ENCODE measurements around the gene SPRR1A. TPM values are rescaled to one million over a fixed set of nuclear protein-coding genes. Genes with fewer than 3 reads are reported as not detected.

Gene SPRR1A
- total RNA-seq, 2 donors from 2014 or later = not detected

DNA sequence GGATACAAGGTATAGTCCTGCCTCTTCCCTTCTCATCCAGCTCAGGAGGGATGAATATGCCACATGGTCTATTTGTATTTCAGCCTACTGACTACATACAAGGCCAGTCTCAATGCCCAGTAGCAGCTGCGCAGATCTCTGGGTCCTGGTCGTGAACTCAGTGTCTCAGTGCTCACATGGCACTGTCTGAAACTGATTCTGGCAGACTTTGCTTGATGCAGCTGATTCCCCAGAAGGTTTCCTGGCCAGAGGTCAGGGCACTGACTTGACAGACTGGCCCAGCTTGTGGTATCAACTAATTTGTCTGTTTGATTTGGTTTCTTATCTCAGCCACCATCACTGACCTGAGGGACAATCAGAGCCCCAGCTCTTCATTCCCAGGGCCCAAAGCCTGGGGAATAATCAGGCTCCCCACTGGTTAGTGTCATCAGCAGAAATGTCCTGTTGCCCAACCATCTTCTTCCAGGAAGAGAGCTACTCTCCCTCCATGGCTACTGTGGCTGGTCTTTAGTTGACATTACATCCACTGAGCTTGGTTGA is 20.9 kb upstream of the SPRR1A start:
- no peaks in the 10 kb centered on the region for H3K4me1 ChIP-seq
- no peaks in the 10 kb centered on the region for H3K27me3 ChIP-seq
- intact Hi-C loops (cut with DNase I) = no loop called here
- H3K9me3 ChIP-seq = no peaks in the 10 kb centered on the region
- no peak overlapping the region for H3K27ac ChIP-seq
- no peak overlapping the region for H3K4me3 ChIP-seq
- H3K36me3 ChIP-seq (replicated peaks in 1 of 2; ENCODE audit: insufficient read depth in 1 of 2, low read depth in 2 of 2) = no peaks in the 10 kb centered on the region
- ATAC-seq = no peak
- TF ChIP-seq CTCF (IDR thresholded peaks at IDR 0.05) (no peak), POLR2A (IDR thresholded peaks at IDR 0.05) (no peak)
- no peak for DNase-seq
- WGBS, 2 donors = 73 to 75% methylated on average over 2 of the region's 2 CpGs

- DNase-seq (no peak), ATAC-seq (no peak)
- TF ChIP-seq CTCF (IDR thresholded peaks at IDR 0.05) (no peak), POLR2A (IDR thresholded peaks at IDR 0.05) (no peak)
- intact Hi-C loops (cut with DNase I) = no loop called here
- no peak overlapping the region for H3K4me3 ChIP-seq
- no peak overlapping the region for H3K27ac ChIP-seq
- H3K27me3 ChIP-seq = no peaks in the 10 kb centered on the region
- no peaks in the 10 kb centered on the region for H3K36me3 ChIP-seq (replicated peaks in 1 of 2; ENCODE audit: insufficient read depth in 1 of 2, low read depth in 2 of 2)
- WGBS, 2 donors = 64 to 67% methylated on average over 1 of the region's 1 CpG
- H3K4me1 ChIP-seq = no peaks in the 10 kb centered on the region
- H3K9me3 ChIP-seq = no peaks in the 10 kb centered on the region
These were observed 19.3 kb upstream of the SPRR1A start for GRCh38 chr1:152964536-152964935.

GRCh38 chr1:152965853-152966252 is 18.0 kb upstream of the SPRR1A start:
- whole genome bisulfite sequencing, 2 donors = 67 to 69% methylated on average over 4 of the region's 4 CpGs
- DNase-seq (no peak), ATAC-seq (no peak)
- Histone ChIP-seq H3K36me3 (replicated peaks in 1 of 2; ENCODE audit: insufficient read depth in 1 of 2, low read depth in 2 of 2) (no peaks in the 10 kb centered on the region), H3K4me1 (no peaks in the 10 kb centered on the region), H3K27ac (no peak overlapping the region), H3K27me3 (no peaks in the 10 kb centered on the region), H3K4me3 (no peak overlapping the region), H3K9me3 (no peaks in the 10 kb centered on the region)
- TF ChIP-seq POLR2A (IDR thresholded peaks at IDR 0.05) (no peak), CTCF (IDR thresholded peaks at IDR 0.05) (no peak)
- intact Hi-C loops (cut with DNase I) = no loop called here

GRCh38 chr1:152967201-152967600 is 16.7 kb upstream of the SPRR1A start:
- Histone ChIP-seq H3K4me3 (no peak overlapping the region), H3K4me1 (no peaks in the 10 kb centered on the region), H3K36me3 (replicated peaks in 1 of 2; ENCODE audit: insufficient read depth in 1 of 2, low read depth in 2 of 2) (no peaks in the 10 kb centered on the region), H3K27me3 (no peaks in the 10 kb centered on the region), H3K27ac (no peak overlapping the region), H3K9me3 (no peaks in the 10 kb centered on the region)
- no peak for TF ChIP-seq CTCF (IDR thresholded peaks at IDR 0.05)
- no peak for TF ChIP-seq POLR2A (IDR thresholded peaks at IDR 0.05)
- DNase-seq (no peak), ATAC-seq (no peak)
- intact Hi-C loops (cut with DNase I) = no loop called here
- 35 to 41% methylated on average over 5 of the region's 7 CpGs for WGBS, 2 donors

GRCh38 chr1:152968248-152968647 is 15.6 kb upstream of the SPRR1A start:
- 51 to 52% methylated on average over 2 of the region's 2 CpGs for WGBS, 2 donors
- no peak for TF ChIP-seq CTCF (IDR thresholded peaks at IDR 0.05)
- no peak for TF ChIP-seq POLR2A (IDR thresholded peaks at IDR 0.05)
- H3K36me3 ChIP-seq (replicated peaks in 1 of 2; ENCODE audit: insufficient read depth in 1 of 2, low read depth in 2 of 2) = no peaks in the 10 kb centered on the region
- ATAC-seq = no peak
- intact Hi-C loops (cut with DNase I) = no loop called here
- H3K4me3 ChIP-seq = no peak overlapping the region
- no peaks in the 10 kb centered on the region for H3K9me3 ChIP-seq
- no peak for DNase-seq
- H3K27ac ChIP-seq = no peak overlapping the region
- H3K4me1 ChIP-seq = no peaks in the 10 kb centered on the region
- H3K27me3 ChIP-seq = no peaks in the 10 kb centered on the region

All from body of pancreas (tissue), 4 donors.